ENCODE measurements around the gene ZNF746.
"Not testable (repeated sequence)": the region's sequence is repeated elsewhere in the genome, so short reads cannot be mapped to it uniquely, and the experiment has no call there.

Gene ZNF746

DNA sequence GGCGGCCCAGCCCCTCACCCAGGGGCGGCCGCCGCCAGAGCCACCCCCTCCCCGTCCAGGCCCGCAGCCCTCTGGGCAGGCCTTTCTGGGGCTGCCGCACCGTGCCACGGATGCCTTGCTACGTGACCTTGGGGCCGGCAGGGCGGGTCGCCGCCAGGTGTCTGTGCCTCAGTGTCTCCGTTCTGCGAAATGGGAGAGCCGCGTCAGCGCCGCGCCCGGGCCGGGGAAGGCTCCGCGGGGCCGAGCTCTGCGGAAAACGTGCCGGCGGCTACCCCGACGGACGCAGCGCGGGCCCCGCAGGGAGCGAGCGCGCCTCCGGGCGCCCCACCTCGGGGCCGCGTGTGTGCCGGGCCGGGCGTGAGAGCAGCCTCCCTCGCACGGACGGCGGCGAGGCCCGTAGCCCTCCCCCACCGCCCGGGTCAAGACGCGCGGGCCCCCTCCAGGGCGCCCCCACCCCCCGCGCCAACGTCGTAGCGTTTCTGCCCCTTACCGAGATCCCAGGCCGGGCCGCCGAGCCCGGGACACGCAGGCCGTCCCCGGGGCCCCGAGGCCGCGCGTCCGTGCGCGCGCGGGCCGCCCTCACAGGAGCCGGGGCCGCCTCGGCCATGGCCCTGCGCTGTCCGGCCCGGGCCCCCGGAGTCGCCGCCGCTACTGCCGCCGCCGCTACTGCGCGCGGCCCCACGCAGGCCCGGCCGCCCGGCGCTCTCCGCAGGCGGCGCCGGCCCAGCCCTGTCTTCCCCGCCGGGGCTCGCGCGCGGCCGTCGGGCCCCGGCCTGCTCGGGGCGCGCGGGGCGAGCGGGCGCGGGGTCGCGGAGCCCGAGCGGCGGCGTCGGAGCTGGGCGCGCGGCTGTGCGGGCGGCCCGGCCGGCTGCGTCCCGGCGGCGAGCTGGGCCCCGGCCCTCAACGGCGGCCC is 37.8 kb downstream of the ZNF746 start:
- peak; percentile 69 for DNase-seq (ENCODE audit: insufficient read length, low spot score)
- FAIRE-seq: no peak

DNA sequence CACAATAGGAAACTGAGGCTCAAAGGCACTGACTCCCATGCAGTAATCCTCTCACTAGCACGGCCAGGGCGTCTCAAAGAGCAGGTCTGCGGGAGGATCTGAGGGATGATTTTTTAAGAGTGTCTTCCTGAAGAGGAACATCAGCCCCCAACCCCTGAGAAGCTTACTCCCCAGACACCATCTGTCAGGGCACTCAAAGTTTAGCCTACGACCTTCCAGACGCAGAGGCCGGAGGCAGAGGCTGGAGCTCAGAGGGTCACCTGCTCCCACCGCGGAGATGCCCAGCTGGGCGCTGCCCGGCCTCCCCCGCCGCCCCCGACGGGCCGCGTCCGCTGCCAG is 38.4 kb downstream of the ZNF746 start:
- FAIRE-seq: no peak
- DNase-seq (ENCODE audit: insufficient read length, low spot score): no peak

DNA sequence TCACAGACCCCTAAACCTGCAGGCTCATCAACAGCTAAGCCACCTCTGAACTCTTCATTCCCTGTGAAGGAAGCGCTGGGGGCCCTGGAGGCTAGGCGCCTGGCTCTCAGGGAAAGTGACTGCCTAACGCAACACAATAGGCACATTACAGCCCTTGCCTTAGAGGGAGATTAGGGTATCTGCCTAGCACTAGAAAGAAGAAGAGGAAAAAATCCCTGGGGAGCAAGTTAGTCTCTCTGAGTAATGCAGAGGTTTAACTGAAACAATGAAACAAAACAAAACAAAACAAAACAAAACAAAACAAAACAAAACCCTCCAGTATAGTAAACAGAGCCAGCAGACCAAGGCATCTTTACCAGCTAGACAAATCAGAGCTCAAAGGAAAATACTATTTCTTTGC is 39.4 kb downstream of the ZNF746 start:
- no peak for DNase-seq (ENCODE audit: insufficient read length, low spot score)
- FAIRE-seq: no peak

DNA sequence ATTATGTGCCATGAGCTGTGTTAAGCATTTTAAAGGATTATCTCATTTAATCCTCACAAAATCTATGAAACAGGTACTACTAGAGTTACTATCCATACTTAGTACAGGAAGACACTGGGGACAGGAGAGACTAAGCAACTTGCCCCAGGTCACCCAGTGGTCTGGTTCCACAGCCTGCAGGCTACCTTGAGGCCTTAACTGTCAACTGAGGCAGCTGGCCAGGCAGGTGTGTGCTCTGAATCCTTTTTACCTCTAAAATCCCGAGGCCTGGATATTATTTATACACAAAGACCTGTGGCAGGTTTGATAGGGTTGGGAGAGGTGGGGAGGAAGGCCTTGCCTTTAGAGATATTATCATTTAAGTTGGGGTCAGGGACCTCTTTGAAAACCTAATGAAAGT is 39.8 kb downstream of the ZNF746 start:
- DNase-seq (ENCODE audit: insufficient read length, low spot score): no peak
- FAIRE-seq: no peak

DNA sequence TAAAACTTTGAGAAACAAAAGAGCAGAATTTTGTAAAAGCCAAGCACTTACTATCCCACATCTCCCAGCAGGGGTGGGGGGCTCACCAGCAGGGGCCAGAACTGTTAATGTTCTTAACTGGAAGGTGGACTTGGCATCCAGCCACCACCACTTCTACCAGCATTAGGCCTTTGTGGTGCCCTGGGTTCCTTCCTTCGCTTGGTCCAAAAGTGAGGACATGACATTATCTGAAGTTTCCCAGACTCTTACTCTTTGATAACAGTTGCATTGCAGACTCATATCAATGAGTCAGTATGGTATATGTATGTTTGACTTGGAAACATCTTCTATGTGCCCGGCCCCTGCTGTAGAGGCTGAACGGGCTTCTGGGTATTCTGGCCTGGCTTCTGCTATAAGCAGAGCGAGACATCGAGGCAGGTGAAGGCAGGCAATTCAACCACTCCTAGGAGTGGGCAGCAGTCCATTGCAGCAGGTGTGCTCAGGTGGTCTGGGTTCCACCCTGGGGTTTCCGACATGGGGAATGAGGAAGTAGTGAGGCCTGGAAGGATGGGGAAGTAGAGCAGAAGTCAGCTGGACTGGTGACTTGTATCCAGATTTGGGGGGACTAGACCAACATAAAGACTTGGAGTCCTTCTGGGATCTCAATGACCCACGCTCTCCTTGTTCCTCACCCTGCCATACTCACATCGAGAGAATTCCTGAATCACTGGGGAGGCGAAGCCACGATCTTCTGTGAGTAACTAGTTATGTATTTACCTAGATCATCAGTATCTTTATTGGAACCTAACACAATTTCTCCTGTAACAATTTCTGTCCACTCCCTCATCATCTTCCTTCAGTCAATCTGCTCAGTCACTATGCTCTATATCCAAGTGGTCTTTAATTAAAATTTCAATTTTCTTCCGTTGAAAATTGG is 40.8 kb downstream of the ZNF746 start:
- FAIRE-seq: no peak

DNA sequence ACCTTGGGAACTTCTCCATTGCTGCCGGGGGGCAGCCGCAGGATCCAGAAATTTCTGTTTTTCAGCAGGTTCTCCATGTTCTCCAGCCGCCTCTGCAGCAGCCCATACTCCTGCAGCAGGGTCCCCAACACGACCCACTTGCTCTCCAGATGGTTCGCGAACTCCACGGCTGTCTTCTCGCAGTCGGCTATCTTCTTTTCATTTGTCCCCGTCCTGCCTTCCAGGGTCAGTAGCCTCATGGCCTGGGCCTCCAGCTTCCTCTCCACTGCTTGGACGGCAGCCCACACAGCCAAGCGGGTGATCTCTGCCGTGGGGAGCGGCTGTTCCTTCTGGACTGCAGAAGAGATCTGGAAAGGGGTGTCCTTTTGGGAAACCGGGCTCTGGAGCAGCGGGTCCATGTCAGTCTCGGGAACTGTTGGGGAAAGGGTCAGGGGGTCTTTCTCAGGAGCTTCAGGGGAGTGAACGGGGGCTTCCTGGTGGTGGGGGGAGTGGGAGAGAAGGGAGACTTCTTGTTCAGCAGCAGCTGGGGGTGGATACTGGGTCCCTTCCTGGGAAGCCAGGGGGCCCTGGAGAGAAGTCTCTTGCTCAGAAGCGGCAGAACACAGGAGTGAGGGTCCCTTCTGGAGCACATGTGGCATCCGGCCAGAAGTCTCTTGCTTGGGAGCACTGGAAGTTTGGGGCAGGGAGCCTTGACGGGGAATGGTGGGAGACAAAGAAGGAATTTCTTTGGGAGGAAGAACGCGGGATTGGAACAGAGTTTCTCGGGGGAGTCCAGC is 42.2 kb downstream of the ZNF746 start:
- no peak for DNase-seq (ENCODE audit: insufficient read length, low spot score)
- no peak for FAIRE-seq

More for the DNA sequence above, 40.8 kb downstream of the ZNF746 start:
- DNase-seq (ENCODE audit: insufficient read length, low spot score): no peak

DNA sequence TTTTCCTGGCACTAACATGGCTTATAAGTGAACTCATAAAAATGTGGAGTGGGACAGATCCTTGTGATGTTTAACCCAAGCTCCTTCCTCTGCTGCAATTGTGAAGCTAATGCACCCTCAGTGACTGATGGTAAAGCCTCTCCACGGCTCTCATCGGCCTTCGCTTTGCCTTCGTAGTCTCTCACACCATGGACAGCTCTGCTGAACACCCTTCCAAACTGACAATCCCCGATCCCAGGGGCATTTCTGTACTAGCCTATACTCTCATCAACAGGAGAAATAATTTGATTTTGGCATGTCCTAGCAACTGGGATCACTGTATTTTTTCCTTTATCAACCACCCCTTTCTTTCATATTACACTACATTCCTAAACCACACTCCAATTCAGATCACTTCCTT is 42.9 kb downstream of the ZNF746 start:
- DNase-seq (ENCODE audit: insufficient read length, low spot score) (no peak), FAIRE-seq (no peak)

DNA sequence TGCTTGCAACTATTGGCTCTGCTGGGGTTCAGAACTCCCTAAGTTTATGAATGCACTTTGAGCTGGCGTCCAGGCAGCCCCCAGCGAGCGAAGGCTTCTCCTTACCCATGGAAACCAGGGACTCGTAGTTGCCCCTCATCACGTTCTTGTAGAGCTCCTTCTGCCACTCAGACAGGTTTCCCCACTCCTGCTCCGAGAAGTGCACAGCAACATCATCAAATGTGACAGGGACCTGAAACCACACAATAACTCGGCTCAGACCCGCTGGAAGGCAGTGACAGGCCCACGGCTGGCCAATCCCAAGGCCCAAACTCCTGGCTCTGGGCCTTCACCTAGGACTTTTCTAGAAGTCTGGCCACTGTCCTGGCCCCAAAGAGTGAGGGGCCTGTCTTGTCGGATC is 43.6 kb downstream of the ZNF746 start:
- no peak for FAIRE-seq
- no peak for DNase-seq (ENCODE audit: insufficient read length, low spot score)

DNA sequence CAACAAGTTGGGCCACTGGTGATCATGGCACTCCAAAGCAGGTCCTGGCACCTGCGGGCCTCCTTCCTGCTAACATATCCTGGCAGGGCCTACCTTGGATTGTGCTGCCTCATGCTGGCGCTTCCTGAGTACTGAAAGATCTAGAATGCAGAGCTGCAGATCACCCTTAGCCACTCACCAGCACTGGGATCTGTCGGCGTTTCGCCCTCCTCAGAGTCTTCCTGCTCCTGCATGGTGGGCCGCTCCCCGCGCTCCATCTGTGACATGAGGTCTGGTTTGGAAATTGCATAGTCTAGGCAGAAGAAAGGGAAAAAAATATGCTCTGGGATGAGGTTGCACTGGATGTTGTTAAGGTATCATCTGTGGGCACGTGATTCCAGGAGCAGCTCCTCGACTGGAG is 46.8 kb downstream of the ZNF746 start:
- FAIRE-seq: no peak

DNA sequence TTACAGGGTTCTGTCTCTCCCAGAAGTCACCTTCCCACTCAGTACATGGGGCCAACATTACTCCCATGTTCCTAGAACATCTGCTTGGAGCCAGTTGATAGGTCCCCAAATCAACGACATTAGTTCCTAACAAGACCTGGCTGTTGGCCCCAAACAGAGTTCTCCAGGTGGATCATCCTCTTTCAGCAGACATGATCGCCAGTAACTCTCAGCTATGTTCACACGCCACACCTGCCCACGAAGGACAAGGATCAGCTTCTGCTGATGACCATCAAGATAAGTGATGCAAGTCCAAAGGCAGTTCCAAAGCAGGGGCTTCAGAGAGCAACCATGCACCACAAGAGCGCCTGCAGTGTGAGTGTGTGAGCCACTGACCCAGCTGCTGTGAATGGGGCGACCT is 47.7 kb downstream of the ZNF746 start:
- DNase-seq (ENCODE audit: insufficient read length, low spot score) (no peak), FAIRE-seq (no peak)

More for the DNA sequence above, 46.8 kb downstream of the ZNF746 start:
- no peak for DNase-seq (ENCODE audit: insufficient read length, low spot score)

DNA sequence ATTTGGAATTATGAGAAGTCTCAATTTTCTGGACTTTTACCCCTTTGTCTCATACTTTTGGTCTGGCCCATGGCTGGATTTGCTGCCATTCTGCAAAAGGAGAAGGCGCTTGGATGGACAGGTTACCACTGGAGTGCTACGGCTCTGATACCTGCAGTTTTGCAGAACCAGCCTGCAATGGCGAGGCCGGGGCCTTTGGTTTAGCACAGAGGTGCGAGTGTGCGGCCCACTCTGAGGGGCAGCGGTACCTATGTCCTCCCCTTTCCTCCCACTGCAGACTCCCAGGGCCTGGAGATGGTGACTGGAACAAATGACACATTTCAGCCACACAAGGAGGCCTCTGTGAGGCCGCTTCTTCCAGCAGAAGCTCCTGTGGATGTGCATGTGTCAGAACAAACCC is 48.6 kb downstream of the ZNF746 start:
- no peak for DNase-seq (ENCODE audit: insufficient read length, low spot score)
- FAIRE-seq: no peak

DNA sequence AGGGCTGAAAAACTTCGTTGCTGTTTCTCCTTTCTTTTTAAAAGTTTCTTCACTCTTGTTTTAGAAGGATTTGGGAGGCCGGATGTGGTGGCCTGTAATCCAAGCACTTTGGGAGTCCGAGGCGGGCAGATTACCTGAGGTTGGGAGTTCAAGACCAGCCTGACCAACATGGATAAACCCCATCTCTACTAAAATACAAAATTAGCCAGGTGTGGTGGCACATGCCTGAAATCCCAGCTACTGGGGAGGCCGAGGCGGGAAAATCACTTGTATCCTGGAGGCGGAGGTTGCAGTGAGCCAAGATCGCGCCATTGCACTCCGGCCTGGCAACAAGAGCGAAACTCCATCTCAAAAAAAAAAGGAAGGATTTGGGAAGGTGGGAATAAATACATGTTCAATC is 51.6 kb downstream of the ZNF746 start:
- not testable (repeated sequence) for FAIRE-seq

DNA sequence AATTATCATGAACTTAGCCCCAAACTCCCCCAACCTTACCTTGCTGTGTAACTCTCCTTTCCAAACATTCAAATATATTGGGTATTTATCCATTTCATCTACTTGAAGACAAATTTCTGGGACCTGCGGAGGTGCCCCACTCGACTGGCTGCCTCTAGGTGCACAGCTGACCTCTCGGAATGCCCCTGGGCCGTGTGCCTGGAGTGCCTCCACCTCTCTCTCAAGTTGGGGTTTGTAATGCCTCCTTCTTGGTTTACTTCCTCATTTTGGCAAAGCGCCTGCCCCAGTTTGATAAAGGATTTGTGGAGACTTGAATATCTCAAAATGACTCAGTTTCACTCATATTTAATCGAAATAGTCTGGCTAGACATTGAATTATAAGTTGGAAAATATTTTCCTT is 53.3 kb downstream of the ZNF746 start:
- no peak for FAIRE-seq

More for the DNA sequence above, 51.6 kb downstream of the ZNF746 start:
- DNase-seq (ENCODE audit: insufficient read length, low spot score): not testable (repeated sequence)

DNA sequence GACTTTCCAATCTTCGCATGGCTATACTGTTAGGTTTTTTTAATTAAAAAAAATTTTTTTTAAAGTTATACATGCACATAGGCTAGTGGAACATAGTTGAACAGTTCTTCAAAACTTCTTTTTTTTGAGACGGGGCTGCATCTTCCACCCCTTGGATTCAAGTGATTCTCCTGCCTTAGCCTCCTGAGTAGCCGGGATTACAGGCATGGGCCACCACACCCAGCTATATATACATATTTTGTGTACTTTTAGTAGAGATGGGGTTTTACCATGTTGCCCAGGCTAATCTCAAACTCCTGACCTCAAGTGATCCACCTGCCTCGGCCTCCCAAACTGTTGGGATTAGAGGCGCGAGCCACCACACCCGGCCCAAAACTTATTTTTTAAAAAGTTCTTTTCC is 54.1 kb downstream of the ZNF746 start:
- no peak for DNase-seq (ENCODE audit: insufficient read length, low spot score)
- no peak for FAIRE-seq

More for the DNA sequence above, 53.3 kb downstream of the ZNF746 start:
- DNase-seq (ENCODE audit: insufficient read length, low spot score): no peak

DNA sequence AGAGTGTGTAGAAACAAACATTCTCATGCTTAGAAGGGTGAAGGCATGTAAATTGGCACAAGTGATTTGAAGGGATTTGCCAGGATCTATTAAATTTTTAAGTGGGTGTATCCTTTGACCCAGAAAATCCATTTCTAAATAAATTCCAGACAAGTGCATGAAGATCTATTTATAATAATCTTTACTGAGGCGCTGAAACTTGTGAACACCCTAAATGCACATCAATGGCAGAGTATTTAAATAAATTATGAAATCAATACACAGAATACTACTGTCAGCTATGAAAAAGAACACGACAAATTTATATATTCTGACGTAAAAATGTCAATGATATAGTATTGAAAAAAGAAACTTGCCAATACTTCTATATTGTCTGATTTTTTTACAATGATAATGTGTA is 54.7 kb downstream of the ZNF746 start:
- DNase-seq (ENCODE audit: insufficient read length, low spot score) (no peak), FAIRE-seq (no peak)

DNA sequence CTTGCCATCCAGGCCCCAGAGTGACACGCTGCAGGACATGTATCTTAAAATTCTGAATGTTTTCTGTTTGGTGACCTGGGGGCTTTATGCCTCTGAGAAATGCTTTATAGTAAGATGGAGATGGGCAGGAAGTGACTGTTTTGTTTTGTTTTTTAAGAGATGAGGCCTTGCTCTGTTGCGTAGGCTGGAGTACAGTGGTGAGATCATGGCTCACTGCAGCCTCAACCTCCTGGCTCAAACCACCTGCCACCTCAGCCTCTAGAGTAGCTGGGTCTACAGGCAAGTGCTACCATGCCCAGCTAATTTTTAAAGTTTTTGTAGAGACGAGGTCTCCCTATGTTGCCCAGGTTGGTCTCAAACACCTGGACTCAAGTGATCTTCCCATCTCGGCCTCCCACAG is 57.4 kb downstream of the ZNF746 start:
- FAIRE-seq (no peak), DNase-seq (ENCODE audit: insufficient read length, low spot score) (no peak)

DNA sequence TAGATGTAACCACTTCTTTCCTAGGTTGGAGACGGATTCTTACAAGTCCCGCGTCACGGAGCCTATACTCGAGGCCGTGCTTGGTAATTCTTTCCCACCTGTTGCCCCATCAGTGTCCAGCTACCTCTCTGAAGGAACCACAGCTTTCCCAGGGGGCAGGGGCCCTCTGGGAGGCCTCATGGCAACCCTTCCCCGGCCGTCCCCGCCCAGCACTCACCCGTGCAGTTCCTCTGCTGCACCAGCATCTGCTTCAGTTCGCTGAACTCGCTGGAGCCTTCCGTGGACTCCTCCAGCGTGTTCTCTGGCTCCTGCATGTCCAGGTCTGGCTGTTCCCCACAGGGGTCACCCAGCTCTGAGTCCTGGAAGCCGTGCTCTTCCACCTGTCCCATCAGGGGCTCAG is 61.3 kb downstream of the ZNF746 start:
- FAIRE-seq: no peak
- no peak for DNase-seq (ENCODE audit: insufficient read length, low spot score)

DNA sequence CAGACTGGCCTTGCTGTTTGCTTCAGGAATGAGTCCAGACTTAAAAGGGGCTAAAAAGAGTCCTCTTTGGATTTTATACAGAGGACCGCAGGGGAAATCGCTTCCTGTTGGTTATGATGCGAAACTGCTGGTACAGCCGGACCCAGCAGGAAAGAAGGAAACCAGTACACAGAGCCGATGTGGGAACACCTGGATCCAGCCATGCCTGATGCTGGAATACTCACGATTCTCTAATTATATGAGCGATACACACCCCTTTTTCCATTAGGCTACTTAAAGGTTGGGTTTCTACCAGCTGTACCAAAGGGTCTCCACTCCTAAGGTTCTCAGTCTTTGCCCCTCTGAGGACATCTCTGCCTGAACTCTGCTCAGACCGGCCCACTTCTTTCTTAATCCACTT is 64.5 kb downstream of the ZNF746 start:
- no peak for FAIRE-seq
- no peak for DNase-seq (ENCODE audit: insufficient read length, low spot score)

DNA sequence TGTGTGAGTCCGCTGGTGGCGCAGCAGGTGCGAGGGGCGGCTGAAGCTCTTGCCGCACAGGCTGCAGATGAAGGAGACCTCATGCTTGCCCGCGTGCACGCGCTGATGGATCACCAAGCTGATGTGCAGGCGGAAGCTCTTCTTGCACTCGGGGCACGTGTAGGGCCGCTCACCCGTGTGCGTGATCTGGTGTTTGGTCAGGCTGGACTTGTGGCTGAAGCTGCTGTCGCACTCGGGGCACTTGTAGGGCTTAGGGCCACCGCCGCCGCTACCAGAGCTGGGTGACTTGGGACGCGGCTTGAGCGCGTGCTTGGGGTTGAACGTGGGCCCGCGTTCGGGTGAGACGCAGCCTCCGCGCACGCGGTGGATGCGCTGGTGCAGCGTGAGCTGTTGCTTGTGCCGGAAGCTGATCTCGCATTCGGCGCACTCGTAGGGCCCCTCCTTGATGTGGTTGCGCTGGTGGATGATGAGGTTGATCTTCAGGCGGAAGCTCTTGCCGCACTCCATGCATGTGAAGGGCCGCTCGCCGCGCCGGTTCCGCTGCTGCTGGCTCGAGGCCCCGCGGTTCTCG is 65.4 kb downstream of the ZNF746 start:
- DNase-seq (ENCODE audit: insufficient read length, low spot score) (no peak), FAIRE-seq (no peak)

DNA sequence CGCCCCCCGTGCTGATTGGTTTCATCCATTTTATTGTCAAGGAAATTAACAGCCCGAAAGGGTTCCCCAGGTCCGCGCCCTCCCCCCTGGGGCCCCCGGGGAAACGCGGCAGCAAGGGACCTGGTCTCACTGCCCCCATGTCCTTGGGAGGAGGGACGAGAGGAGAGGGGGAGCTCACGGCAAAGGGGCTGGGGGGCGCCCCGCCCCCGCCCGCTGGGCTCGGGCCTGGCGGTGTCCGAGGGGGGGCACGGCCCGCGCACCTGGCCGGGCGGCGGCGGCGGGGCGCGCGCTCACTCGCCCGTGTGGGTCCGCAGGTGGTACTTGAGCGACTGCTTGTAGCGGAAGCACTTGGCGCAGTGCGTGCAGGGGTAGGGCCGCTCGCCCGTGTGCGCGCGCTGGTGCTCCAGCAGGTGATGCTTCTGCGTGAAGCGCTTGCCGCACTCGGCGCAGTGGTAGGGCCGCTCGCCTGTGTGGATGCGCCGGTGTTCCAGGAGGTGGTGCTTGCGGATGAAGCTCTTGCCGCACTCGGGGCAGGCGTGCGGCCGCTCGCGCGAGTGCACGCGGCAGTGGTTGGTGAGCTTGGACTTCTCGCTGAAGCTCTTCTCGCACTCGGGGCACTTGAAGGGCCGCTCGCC is 66.0 kb downstream of the ZNF746 start:
- no peak for FAIRE-seq

More for the DNA sequence above, 66.0 kb downstream of the ZNF746 start:
- DNase-seq (ENCODE audit: insufficient read length, low spot score): no peak

Measured in GM19239 (cell line).